SU-DHL-6 (cell line): ENCODE data around the gene TMSB15A.

Source experiments
- CTCF ChIP-seq: fragments of 200-600 bp; sonication (generic); IDR thresholded peaks from one replicate; pipeline ENCODE4 v1.5.1; 2017; ENCODE audit warnings: antibody characterized with exemption, mild to moderate bottlenecking, low read length, moderate library complexity; ENCODE audit not compliant: insufficient read depth, poor library complexity, severe bottlenecking
- EZH2phosphoT487 ChIP-seq: fragments of 200-600 bp; sonication (generic), shearing (Covaris generic); conservative IDR thresholded peaks from 2 replicates; pipeline ENCODE4 v1.6.1; 2018; ENCODE audit warnings: mild to moderate bottlenecking, antibody characterized with exemption, low read length, moderate library complexity, mixed read lengths

GRCh38 chrX:102546828-102547493, 30.4 kb upstream of the TMSB15A start:
- no peak for TF ChIP-seq CTCF
- no peak for TF ChIP-seq EZH2phosphoT487
